Gastroesophageal sphincter (tissue), 3 donors: ENCODE data around the gene CLCN2.

Experiments used
- EP300 ChIP-seq: sonication (generic); formaldehyde crosslinking; IDR thresholded peaks from one replicate; pipeline ENCODE4 v1.6.1; 2017; ENCODE audit warnings: antibody characterized with exemption, mild to moderate bottlenecking
- POLR2A ChIP-seq, 2 donors: fragments of 450-650 bp; IDR thresholded peaks; one replicate each; pipeline ENCODE4 v1.6.1; 2017; ENCODE audit warnings: antibody characterized with exemption in 2 of 2, mild to moderate bottlenecking in 2 of 2, moderate library complexity in 1 of 2
- TF ChIP-seq, protein P1 (sequence below), 4 experiments: fragments of 200-600 bp in 2 of 4; fragments of 450-650 bp in 2 of 4; sonication (generic) in 1 of 4; IDR thresholded peaks; one replicate each; pipeline ENCODE4 v1.5.1; 2017 to 2019; ENCODE audit warnings: antibody characterized with exemption in 4 of 4, mild to moderate bottlenecking in 2 of 4, moderate library complexity in 2 of 4

DNA sequence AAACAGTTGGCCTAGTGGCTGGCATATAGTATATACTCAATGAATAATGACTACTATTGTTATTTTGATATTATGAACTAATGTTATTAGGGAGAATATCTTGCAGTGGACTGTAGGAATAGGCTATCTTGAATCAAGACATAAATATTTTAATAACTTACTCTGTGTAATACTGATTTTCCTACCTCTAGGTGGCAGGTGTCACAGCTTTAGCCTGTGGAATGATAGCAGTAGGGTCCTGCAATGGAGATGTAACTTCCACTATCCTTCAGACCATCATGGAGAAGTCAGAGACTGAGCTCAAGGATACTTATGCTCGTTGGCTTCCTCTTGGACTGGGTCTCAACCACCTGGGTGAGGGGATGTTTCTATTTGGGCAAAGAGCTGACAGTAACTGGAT, 55.8 kb downstream of the CLCN2 start:
- TF ChIP-seq EP300: no peak
- TF ChIP-seq, protein P1, sequence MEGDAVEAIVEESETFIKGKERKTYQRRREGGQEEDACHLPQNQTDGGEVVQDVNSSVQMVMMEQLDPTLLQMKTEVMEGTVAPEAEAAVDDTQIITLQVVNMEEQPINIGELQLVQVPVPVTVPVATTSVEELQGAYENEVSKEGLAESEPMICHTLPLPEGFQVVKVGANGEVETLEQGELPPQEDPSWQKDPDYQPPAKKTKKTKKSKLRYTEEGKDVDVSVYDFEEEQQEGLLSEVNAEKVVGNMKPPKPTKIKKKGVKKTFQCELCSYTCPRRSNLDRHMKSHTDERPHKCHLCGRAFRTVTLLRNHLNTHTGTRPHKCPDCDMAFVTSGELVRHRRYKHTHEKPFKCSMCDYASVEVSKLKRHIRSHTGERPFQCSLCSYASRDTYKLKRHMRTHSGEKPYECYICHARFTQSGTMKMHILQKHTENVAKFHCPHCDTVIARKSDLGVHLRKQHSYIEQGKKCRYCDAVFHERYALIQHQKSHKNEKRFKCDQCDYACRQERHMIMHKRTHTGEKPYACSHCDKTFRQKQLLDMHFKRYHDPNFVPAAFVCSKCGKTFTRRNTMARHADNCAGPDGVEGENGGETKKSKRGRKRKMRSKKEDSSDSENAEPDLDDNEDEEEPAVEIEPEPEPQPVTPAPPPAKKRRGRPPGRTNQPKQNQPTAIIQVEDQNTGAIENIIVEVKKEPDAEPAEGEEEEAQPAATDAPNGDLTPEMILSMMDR (IDR thresholded peaks at IDR 0.05): peak in 1 of 4 experiments; percentile 13
- TF ChIP-seq POLR2A (IDR thresholded peaks at IDR 0.05): no peak
